ENCODE data around the gene SNX1. TPM values are rescaled to one million over a fixed set of nuclear protein-coding genes. Genes with fewer than 3 reads are reported as not detected.
"Not testable (repeated sequence)": the region's sequence is repeated elsewhere in the genome, so short reads cannot be mapped to it uniquely, and the experiment has no call there.

SNX1 gene
- total and polyA plus RNA-seq, 7 donors = 36.4 to 102 (median 61.0) TPM

DNA sequence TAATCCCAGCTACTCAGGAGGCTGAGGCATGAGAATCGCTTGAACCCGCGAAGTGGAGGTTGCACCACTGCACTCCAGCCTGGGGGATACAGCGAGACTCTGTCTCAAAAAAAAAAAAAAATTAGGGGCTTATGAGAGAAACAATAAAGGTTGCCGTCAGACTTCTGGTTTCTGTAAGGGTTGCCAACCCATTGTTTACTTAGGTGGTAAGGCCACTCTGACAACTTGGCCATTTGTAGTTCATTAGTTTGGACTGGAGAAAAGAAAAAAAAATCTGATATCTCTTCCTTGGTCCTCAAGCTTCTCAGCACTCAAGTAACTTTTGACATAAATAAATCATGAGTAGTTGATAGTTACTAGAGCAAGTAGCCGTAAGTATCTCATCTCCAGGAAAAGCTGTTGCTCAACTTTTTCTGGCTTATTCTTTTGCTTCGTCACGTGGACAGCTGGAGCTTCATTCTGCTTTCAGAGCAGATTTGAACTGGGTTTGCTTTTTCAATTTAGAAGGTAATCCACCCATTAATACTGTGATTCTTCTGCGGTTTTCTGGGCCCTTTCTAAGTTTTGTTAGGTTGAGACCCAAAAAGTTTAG, 9.4 kb downstream of the SNX1 start:
- Histone ChIP-seq H3K4me3 (peak overlapping the region; percentile 21), H3K4me1 (peaks cover 64% of the 10 kb centered on the region), H3K27ac (peak overlapping the region; percentile 76), H3K9me3 (no peaks in the 10 kb centered on the region), H3K27me3 (ENCODE audit: insufficient read depth in 3 of 3, low read length in 2 of 3) (no peaks in the 10 kb centered on the region), H3K36me3 (ENCODE audit: insufficient read depth in 1 of 2, low read depth in 1 of 2) (no peaks in the 10 kb centered on the region)
- ATAC-seq = peak; percentile 88 to 94 (median 88)
- intact Hi-C loops (cut with DNase I) = no loop called here
- no peak for DNase-seq
- WGBS, 3 donors = 46 to 51% (median 48%) methylated on average over 9 of the region's 9 CpGs
- TF ChIP-seq, protein P1, sequence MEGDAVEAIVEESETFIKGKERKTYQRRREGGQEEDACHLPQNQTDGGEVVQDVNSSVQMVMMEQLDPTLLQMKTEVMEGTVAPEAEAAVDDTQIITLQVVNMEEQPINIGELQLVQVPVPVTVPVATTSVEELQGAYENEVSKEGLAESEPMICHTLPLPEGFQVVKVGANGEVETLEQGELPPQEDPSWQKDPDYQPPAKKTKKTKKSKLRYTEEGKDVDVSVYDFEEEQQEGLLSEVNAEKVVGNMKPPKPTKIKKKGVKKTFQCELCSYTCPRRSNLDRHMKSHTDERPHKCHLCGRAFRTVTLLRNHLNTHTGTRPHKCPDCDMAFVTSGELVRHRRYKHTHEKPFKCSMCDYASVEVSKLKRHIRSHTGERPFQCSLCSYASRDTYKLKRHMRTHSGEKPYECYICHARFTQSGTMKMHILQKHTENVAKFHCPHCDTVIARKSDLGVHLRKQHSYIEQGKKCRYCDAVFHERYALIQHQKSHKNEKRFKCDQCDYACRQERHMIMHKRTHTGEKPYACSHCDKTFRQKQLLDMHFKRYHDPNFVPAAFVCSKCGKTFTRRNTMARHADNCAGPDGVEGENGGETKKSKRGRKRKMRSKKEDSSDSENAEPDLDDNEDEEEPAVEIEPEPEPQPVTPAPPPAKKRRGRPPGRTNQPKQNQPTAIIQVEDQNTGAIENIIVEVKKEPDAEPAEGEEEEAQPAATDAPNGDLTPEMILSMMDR (IDR thresholded peaks at IDR 0.05) = no peak

DNA sequence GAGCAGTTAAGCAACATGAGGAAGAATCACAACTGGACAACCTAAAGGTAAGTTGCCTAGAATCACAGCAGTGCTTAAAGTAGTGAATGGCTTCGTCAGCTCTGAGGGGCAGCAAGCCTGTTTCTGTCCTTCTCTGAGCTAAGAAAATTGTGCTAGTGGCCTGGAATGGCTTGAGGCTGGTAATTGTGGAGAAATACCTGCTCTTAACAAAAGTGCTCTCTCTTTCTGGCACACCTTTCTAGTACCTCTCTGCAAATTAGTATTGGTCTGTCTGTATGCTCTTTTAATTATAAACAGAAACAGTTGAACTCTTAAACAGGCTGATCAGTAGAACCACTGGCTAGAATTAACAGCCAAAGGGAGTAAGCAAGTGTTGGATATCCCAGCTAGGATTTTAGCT, 11.6 kb downstream of the SNX1 start:
- TF ChIP-seq, protein P1 (IDR thresholded peaks at IDR 0.05) = no peak
- no peaks in the 10 kb centered on the region for H3K27me3 ChIP-seq (ENCODE audit: insufficient read depth in 3 of 3, low read length in 2 of 3)
- no peaks in the 10 kb centered on the region for H3K9me3 ChIP-seq
- peak overlapping the region; percentile 76 for H3K27ac ChIP-seq
- H3K4me3 ChIP-seq = no peak overlapping the region
- H3K4me1 ChIP-seq = peaks cover 74% of the 10 kb centered on the region
- DNase-seq = no peak
- no peak for ATAC-seq
- peaks cover 0 to 5% of the 10 kb centered on the region in 2 donors for H3K36me3 ChIP-seq (ENCODE audit: insufficient read depth in 1 of 2, low read depth in 1 of 2)
- intact Hi-C loops (cut with DNase I) = no loop called here
- 90 to 97% (median 90%) methylated on average over 1 of the region's 1 CpG for WGBS, 3 donors

DNA sequence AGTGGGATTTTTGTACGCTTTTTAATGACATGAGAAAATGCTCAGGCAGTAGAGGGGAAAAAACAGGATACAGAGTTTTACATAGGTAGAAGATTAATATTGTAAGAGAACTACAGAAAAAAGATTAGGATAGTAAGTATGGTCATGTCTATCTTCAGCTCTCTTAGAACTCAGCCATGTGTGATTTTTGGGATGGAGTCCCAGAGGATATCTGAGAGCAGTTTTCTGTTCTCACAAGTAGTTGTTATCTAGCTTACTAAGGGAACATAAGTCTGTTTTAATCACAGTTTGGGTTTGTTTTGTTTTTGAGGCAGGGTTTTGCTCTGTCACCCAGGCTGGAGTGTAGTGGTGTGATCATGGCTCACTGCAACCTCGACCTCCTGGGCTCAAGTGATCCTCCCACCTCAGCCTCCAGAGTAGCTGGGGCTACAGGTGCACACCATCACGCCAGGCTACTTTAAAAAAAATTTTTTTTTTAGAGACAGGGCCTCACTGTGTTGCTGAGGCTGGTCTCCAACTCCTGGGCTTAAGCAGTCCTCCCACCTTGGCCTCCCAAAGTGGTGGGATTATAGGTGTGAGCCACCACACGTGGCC, 14.4 kb downstream of the SNX1 start:
- peaks cover 66% of the 10 kb centered on the region for H3K4me1 ChIP-seq

DNA sequence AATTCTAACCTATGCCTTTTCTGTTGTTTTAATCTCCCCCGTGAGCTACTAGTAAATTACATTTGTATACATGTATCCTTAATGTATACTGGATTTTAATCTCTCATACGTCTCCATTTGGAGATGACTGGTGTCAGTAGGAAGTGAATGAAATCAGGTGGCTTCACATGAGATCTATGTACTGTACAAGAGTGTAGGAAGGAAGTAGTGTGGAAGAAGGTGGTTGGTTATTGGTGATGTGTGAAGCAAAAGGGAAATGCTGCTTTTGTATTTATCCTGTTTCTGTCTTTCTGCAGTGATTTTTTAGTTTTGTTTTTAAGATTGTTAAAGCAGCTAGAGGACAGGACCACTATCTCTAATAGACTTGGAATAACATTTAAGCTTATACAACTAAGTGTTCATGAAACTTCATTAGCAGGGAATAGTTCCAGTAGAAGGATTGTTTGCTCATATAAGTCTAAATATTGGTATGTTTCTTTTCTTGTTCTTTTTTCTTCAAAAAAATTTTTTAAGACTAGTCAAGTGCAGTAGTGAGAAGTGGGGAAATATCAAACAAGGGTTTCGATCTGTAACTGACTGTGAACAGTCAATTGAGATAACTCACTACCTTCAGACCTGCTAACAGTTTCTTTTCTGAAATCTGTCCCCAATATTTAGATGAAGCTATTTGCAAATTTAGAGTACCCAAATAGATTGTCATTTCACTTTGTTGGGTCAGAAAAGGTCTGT, 15.3 kb downstream of the SNX1 start:
- no peak for ATAC-seq
- H3K9me3 ChIP-seq = no peaks in the 10 kb centered on the region
- no peak overlapping the region for H3K4me3 ChIP-seq
- H3K27me3 ChIP-seq (ENCODE audit: insufficient read depth in 3 of 3, low read length in 2 of 3) = no peaks in the 10 kb centered on the region
- H3K4me1 ChIP-seq = peaks cover 58% of the 10 kb centered on the region
- TF ChIP-seq, protein P1 (IDR thresholded peaks at IDR 0.05) = no peak
- no peak for DNase-seq
- peaks cover 5 to 43% of the 10 kb centered on the region in 2 donors for H3K36me3 ChIP-seq (ENCODE audit: insufficient read depth in 1 of 2, low read depth in 1 of 2)
- intact Hi-C loops (cut with DNase I) = no loop called here
- 83 to 85% (median 85%) methylated on average over 3 of the region's 3 CpGs for WGBS, 3 donors
- peak overlapping the region; percentile 65 for H3K27ac ChIP-seq

More for the DNA sequence above, 14.4 kb downstream of the SNX1 start:
- H3K9me3 ChIP-seq; H3K27me3 ChIP-seq (ENCODE audit: insufficient read depth in 3 of 3, low read length in 2 of 3); H3K4me3 ChIP-seq; DNase-seq; ATAC-seq; intact Hi-C loops (cut with DNase I): not testable (repeated sequence)
- Histone ChIP-seq H3K27ac (peak overlapping the region; percentile 65), H3K36me3 (ENCODE audit: insufficient read depth in 1 of 2, low read depth in 1 of 2) (peaks cover 5 to 34% of the 10 kb centered on the region in 2 donors)
- WGBS, 3 donors = 90 to 94% (median 90%) methylated on average over 4 of the region's 4 CpGs

DNA sequence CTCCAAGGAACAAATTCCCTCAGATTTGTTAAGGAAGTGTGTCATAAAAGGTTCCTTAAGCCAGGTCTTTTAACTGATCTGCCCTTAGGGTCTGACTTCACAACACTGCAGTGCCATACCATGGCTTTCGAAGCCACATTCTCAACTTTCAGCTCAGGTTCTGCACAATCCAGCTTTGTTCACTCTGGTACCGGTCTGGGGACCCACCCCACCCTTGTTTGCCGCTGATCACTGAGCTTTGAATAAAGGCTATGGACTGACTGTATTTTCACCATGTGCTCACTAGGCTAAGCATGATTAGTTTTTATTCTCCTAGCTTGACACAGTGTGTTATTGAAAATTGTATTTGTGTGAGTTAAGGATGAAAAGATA, 15.9 kb downstream of the SNX1 start:
- no peak for DNase-seq
- ATAC-seq = peak in 3 of 4 donors; percentile 12 to 29 (median 13)
- Histone ChIP-seq H3K9me3 (no peaks in the 10 kb centered on the region), H3K4me3 (no peak overlapping the region), H3K27me3 (ENCODE audit: insufficient read depth in 3 of 3, low read length in 2 of 3) (no peaks in the 10 kb centered on the region), H3K27ac (peak overlapping the region; percentile 65), H3K36me3 (ENCODE audit: insufficient read depth in 1 of 2, low read depth in 1 of 2) (peaks cover 5 to 48% of the 10 kb centered on the region in 2 donors), H3K4me1 (peaks cover 53% of the 10 kb centered on the region)
- intact Hi-C loops (cut with DNase I) = no loop called here
- WGBS, 3 donors = 46 to 51% (median 49%) methylated on average over 3 of the region's 3 CpGs
- TF ChIP-seq, protein P1 (IDR thresholded peaks at IDR 0.05) = no peak

Data from psoas muscle (tissue), 8 donors.